PC-3 (cell line): ENCODE data around the gene UNC93B1. TPM values are rescaled to one million over a fixed set of nuclear protein-coding genes. Genes with fewer than 3 reads are reported as not detected.
"Not testable (repeated sequence)": the region's sequence is repeated elsewhere in the genome, so short reads cannot be mapped to it uniquely, and the experiment has no call there.

Experiments used
- ATAC-seq: fragments of 200-7000 bp; cut with Tn5 transposase; 2 replicates; pipeline ENCODE4 v1.9.1; 2020; ENCODE audit warnings: mild to moderate bottlenecking, moderate library complexity
- BruUV-seq: library from RNA; stranded (reverse); fragments of 400-500 nt; replicated peaks from 2 replicates; lab custom pipeline; 2021; lab: Mats Ljungman, UMichigan
- CTCF ChIA-PET: fragments of 300-600 bp; sonication (Branson Sonifier 250); formaldehyde crosslinking; loops from one replicate; lab custom pipeline; 2022; ENCODE audit warnings: antibody characterized with exemption; lab: Charles Lee
- POLR2A ChIA-PET: fragments of 300-600 bp; sonication (Branson Sonifier 250); formaldehyde crosslinking; loops from one replicate; lab custom pipeline; 2022; ENCODE audit warnings: antibody characterized with exemption; ENCODE audit not compliant: unreplicated experiment; lab: Charles Lee
- DNase-seq: peaks from one replicate; pipeline ENCODE4 v3.0.0-alpha.2; 2015
- H2AFZ ChIP-seq: fragments of 300-600 bp; sonication (generic); 2 replicates; pipeline ENCODE4 v1.6.0; 2016; ENCODE audit warnings: antibody characterized with exemption, low read length
- H3F3A ChIP-seq: fragments of 300-600 bp; sonication (generic); one replicate; pipeline ENCODE4 v1.6.0; 2017; ENCODE audit warnings: antibody characterized with exemption, low read length, control low read depth, mild to moderate bottlenecking; ENCODE audit not compliant: unreplicated experiment
- H3K27ac ChIP-seq: fragments of 300-600 bp; sonication (generic); 2 replicates; pipeline ENCODE4 v1.5.1; 2016; ENCODE audit warnings: mild to moderate bottlenecking, low read length
- H3K27me3 ChIP-seq: fragments of 300-600 bp; sonication (generic); 2 replicates; pipeline ENCODE4 v1.6.1; 2016; ENCODE audit warnings: low read length, mixed read lengths
- H3K36me3 ChIP-seq: fragments of 300-600 bp; sonication (generic); 2 replicates; pipeline ENCODE4 v1.6.1; 2016; ENCODE audit warnings: low read depth, mixed run types, low read length, mixed read lengths
- H3K4me1 ChIP-seq: fragments of 300-600 bp; sonication (generic); 2 replicates; pipeline ENCODE4 v1.5.1; 2016; ENCODE audit warnings: low read length; ENCODE audit not compliant: insufficient read depth
- H3K4me2 ChIP-seq: fragments of 300-600 bp; sonication (generic); 2 replicates; pipeline ENCODE4 v1.6.0; 2016; ENCODE audit warnings: low read length
- H3K4me3 ChIP-seq: fragments of 300-600 bp; sonication (generic); 2 replicates; pipeline ENCODE4 v1.5.1; 2016; ENCODE audit warnings: mild to moderate bottlenecking, low read length, mixed read lengths
- H3K79me2 ChIP-seq: fragments of 300-600 bp; sonication (generic); 2 replicates; pipeline ENCODE4 v1.6.1; 2017; ENCODE audit warnings: low read length, mixed read lengths
- H3K9ac ChIP-seq: fragments of 300-600 bp; sonication (generic); 2 replicates; pipeline ENCODE4 v1.6.0; 2016; ENCODE audit warnings: mild to moderate bottlenecking, low read length
- H3K9me2 ChIP-seq: fragments of 300-600 bp; sonication (generic); replicated peaks from 2 replicates; pipeline ENCODE4 v1.6.1; 2016; ENCODE audit warnings: mixed run types, low read length, mixed read lengths
- H3K9me3 ChIP-seq: fragments of 300-600 bp; sonication (generic); 2 replicates; pipeline ENCODE4 v1.6.1; 2016; ENCODE audit warnings: low read length, mixed read lengths
- H4K20me1 ChIP-seq: fragments of 300-600 bp; sonication (generic); 2 replicates; pipeline ENCODE4 v1.6.1; 2016; ENCODE audit warnings: low read length, mixed read lengths
- intact Hi-C: fragments of 100-400 bp; cut with micrococcal nuclease; formaldehyde crosslinking; loops from 2 replicates; pipeline ENCODE4 v1.9.0; 2023
- total RNA-seq: library from RNA; depleted of rRNA; stranded (reverse); fragments of >200 nt; gene quantifications from 2 replicates; pipeline ENCODE4 v1.2.3, GENCODE V29; 2014

Gene UNC93B1
- total RNA-seq, 1 experiment from 2014 or later, result 66.8 TPM

DNA sequence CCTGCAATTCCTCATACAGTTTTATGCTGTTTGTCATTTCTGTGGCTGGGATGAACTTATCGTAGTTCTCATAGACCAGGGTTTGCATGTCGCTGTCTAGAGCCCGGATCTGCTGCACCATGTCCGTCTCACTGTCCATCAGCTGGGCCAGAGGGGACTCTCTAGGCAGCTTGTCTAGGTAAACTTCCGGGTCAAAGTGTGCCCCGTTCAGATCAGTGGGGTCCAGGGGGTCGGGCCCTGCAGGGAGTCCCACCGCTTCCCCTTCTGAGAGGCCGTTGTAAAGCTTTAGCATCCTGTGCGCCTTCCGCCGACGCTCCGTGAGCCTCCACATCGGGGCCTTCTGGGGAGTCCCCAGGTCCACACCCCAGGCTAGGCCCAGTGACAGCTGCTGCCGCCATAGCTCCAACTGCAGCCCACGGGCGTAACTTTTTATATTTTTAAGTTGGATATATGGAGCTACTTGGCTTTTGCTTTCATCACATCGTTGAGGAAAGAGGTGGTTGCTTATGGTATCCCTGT is 38.0 kb downstream of the UNC93B1 start:
- ATAC-seq, H3K27ac ChIP-seq, H3K36me3 ChIP-seq, DNase-seq, BruUV-seq, H3K4me3 ChIP-seq, intact Hi-C loops, H4K20me1 ChIP-seq, CTCF ChIA-PET, H3K79me2 ChIP-seq, H3K4me2 ChIP-seq, H2AFZ ChIP-seq, H3K9me2 ChIP-seq, H3K9ac ChIP-seq, H3K27me3 ChIP-seq, H3K9me3 ChIP-seq, POLR2A ChIA-PET, H3F3A ChIP-seq, H3K4me1 ChIP-seq: not testable (repeated sequence)

DNA sequence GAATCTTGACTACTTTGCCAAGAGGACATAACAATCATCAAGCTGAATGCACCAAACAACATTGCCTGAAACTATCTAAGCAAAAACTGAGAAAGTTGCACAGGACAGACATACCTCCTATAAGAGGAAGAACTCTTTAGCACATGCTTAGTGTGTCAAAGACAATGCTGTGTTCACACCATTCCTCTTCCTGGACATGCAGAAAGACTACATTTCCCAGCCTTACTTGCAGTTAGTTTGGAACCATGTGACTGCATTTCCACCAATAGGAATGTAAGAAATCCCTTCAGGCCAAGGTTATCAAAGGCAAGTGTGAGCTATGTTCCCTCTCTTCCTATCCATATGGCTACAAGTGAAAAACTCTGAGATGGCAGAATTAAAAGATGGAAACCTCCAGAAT is 39.2 kb downstream of the UNC93B1 start:
- ATAC-seq, H3K27me3 ChIP-seq, H3K9ac ChIP-seq, H3K9me3 ChIP-seq, H3K27ac ChIP-seq, H2AFZ ChIP-seq, BruUV-seq, H4K20me1 ChIP-seq, H3K9me2 ChIP-seq, H3F3A ChIP-seq, H3K4me3 ChIP-seq, POLR2A ChIA-PET, H3K36me3 ChIP-seq, H3K79me2 ChIP-seq, CTCF ChIA-PET, intact Hi-C loops, H3K4me1 ChIP-seq, DNase-seq, H3K4me2 ChIP-seq: not testable (repeated sequence)

DNA sequence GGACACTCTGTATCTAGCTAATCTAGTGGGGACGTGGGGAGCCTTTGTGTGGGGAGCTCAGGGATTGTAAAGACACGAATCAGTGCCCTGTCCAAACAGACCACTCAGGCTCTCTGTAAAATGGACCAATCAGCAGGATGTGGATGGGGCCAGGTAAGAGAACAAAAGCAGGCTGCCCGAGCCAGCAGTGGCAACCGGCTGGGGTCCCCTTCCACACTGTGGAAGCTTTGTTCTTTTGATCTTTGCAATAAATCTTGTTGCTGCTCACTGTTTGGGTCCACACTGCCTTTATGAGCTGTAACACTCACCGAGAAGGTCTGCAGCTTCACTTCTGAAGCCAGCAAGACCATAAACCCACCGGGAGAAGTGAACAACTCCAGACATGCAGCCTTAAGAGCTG is 40.0 kb downstream of the UNC93B1 start:
- H3K9me2 ChIP-seq, H3K27ac ChIP-seq, H3K4me1 ChIP-seq, ATAC-seq, intact Hi-C loops, BruUV-seq, CTCF ChIA-PET, H3K27me3 ChIP-seq, POLR2A ChIA-PET, H3K9ac ChIP-seq, H3K4me3 ChIP-seq, H3K79me2 ChIP-seq, H3F3A ChIP-seq, H3K9me3 ChIP-seq, H4K20me1 ChIP-seq, H3K4me2 ChIP-seq, DNase-seq, H2AFZ ChIP-seq, H3K36me3 ChIP-seq: not testable (repeated sequence)

DNA sequence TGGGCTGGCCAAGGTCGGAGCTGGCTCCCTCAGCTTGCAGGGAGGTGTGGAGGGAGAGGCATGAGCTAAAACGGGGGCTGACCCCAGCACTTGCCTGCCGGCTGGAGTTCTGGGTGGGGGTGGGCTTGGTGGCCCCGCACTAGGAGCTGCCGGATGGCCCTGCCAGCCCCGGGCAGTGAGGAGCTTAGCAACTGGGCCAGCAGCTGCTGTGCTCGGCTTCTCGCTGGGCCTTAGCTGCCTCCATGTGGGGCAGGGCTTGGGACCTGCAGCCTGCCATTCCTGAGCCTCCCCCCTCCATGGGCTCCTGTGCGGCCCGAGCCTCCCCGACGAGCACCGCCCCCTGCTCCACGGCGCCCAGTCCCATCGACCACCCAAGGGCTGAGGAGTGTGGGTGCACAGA is 40.7 kb downstream of the UNC93B1 start:
- H3K79me2 ChIP-seq, H3K27me3 ChIP-seq, BruUV-seq, H3K9ac ChIP-seq, H3K9me2 ChIP-seq, POLR2A ChIA-PET, intact Hi-C loops, H3K4me3 ChIP-seq, H4K20me1 ChIP-seq, ATAC-seq, H3K9me3 ChIP-seq, H3F3A ChIP-seq, H3K27ac ChIP-seq, DNase-seq, H2AFZ ChIP-seq, H3K4me2 ChIP-seq, H3K4me1 ChIP-seq, H3K36me3 ChIP-seq: not testable (repeated sequence)
- CTCF ChIA-PET, result interaction anchor here (0.6 kb wide), 1 partner anchor 78 kb away, joined by 3 read pairs; no protein-coding TSS in a partner anchor

DNA sequence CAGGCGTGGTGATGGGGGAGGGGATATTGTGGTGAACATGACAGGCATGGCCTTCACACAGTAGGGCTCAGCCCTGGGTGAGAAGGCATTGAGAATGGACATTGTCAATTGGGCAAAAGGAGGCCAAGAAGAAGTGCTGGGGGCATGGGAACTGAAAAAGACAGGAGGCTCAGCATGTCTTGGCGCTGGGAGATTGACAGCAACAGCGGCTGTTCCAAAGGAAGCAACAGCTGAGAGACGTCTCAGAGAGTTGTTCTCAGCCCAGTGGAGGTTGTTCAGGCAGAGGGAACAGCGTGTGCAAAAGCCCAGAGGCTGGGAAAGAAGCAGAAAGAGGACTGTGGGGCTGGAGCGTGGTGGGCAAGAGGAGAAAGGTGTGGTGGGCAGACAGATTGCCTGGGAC is 47.7 kb downstream of the UNC93B1 start:
- POLR2A ChIA-PET, H3K79me2 ChIP-seq: not testable (repeated sequence)
- CTCF ChIA-PET, result interaction anchor here (1.1 to 1.7 kb wide), 5 partner anchors 9 to 108 kb away, joined by 3 to 5 read pairs (median 4); no protein-coding TSS in a partner anchor

More for the DNA sequence above, 47.7 kb downstream of the UNC93B1 start:
- H3K9me2 ChIP-seq, ATAC-seq, H3K9ac ChIP-seq, H3K36me3 ChIP-seq, H3K4me3 ChIP-seq, H3K27me3 ChIP-seq, H3K4me2 ChIP-seq, H2AFZ ChIP-seq, H3F3A ChIP-seq, H3K27ac ChIP-seq, H3K9me3 ChIP-seq, BruUV-seq, H4K20me1 ChIP-seq, H3K4me1 ChIP-seq, intact Hi-C loops, DNase-seq: not testable (repeated sequence)
